H1 (cell line): ENCODE results near the gene ADAMTS4. TPM values are rescaled to one million over a fixed set of nuclear protein-coding genes. Genes with fewer than 3 reads are reported as not detected.

Experiments
- CTCF ChIA-PET: fragments of 300-600 bp; sonication (Branson Sonifier 250); formaldehyde crosslinking; loops from one replicate; lab custom pipeline; 2021; ENCODE audit not compliant: partially characterized antibody; lab: Charles Lee
- POLR2A ChIA-PET: fragments of 300-600 bp; sonication (Branson Sonifier 250); formaldehyde crosslinking; loops from one replicate; lab custom pipeline; 2021; ENCODE audit warnings: inconsistent platforms; ENCODE audit not compliant: partially characterized antibody; lab: Charles Lee
- DNase-seq, 2 experiments: peaks; one replicate each; pipeline versions ENCODE4 v3.0.0 to v3.0.0-alpha.2; 2010 to 2022; ENCODE audit warnings: low spot score in 2 of 2, low read depth in 1 of 2, mixed read lengths in 1 of 2
- FAIRE-seq: peaks from 2 replicates; lab custom pipeline; 2011; peaks lifted over from hg19 to GRCh38; lab: Jason Lieb, UNC
- H2AFZ ChIP-seq: 2 replicates; pipeline ENCODE4 v1.8.1; 2012; ENCODE audit warnings: low read length, inconsistent platforms
- H2AK5ac ChIP-seq: 2 replicates; pipeline ENCODE4 v1.6.1; 2013; ENCODE audit warnings: low read depth, low read length
- H2BK120ac ChIP-seq: replicated peaks from 2 replicates; pipeline ENCODE3; 2013; ENCODE audit warnings: low read depth, low read length, inconsistent platforms
- H2BK12ac ChIP-seq: 2 replicates; pipeline ENCODE4 v1.6.1; 2013; ENCODE audit warnings: low read depth, low read length
- H2BK15ac ChIP-seq: 2 replicates; pipeline ENCODE4 v1.6.1; 2013; ENCODE audit warnings: low read length
- H2BK20ac ChIP-seq: 2 replicates; pipeline ENCODE4 v1.6.1; 2013; ENCODE audit warnings: low read length
- H2BK5ac ChIP-seq: 2 replicates; pipeline ENCODE4 v1.6.1; 2013; ENCODE audit warnings: low read depth, low read length
- H3K14ac ChIP-seq: 2 replicates; pipeline ENCODE4 v1.6.1; 2013; ENCODE audit warnings: inconsistent platforms; ENCODE audit not compliant: insufficient read length
- H3K18ac ChIP-seq: 2 replicates; pipeline ENCODE4 v1.6.1; 2013; ENCODE audit warnings: low read length; ENCODE audit errors: extremely low read depth
- H3K23ac ChIP-seq: 2 replicates; pipeline ENCODE4 v1.6.1; 2013; ENCODE audit warnings: inconsistent platforms; ENCODE audit not compliant: insufficient read length
- H3K23me2 ChIP-seq: 2 replicates; pipeline ENCODE4 v1.6.1; 2013; ENCODE audit warnings: low read depth, low read length
- H3K27ac ChIP-seq: 2 replicates; pipeline ENCODE4 v1.6.1; 2011; ENCODE audit warnings: low read depth, low read length, inconsistent platforms
- H3K27me3 ChIP-seq, 4 experiments: replicated peaks in 1 of 4; 1 replicate in 1 of 4; 2 replicates in 3 of 4; pipeline versions ENCODE4 v1.6.1 to v1.8.1; 2011 to 2013; ENCODE audit warnings: low read length in 3 of 4, mild to moderate bottlenecking in 3 of 4, inconsistent platforms in 2 of 4, mixed read lengths in 2 of 4, moderate library complexity in 1 of 4; ENCODE audit not compliant: control insufficient read depth in 3 of 4, insufficient read depth in 3 of 4; ENCODE audit errors: extremely low read depth in 1 of 4
- H3K36me3 ChIP-seq, 4 experiments: 2 replicates each; pipeline versions ENCODE4 v1.6.1 to v1.8.1; 2011 to 2013; ENCODE audit warnings: mild to moderate bottlenecking in 4 of 4, low read length in 3 of 4, moderate library complexity in 2 of 4, control low read depth in 1 of 4, inconsistent platforms in 1 of 4; ENCODE audit not compliant: insufficient read depth in 4 of 4, control insufficient read depth in 2 of 4
- H3K4ac ChIP-seq: replicated peaks from 2 replicates; pipeline ENCODE3; 2013; ENCODE audit warnings: low read length, low read depth, mixed read lengths, inconsistent platforms; ENCODE audit not compliant: insufficient read length
- H3K4me1 ChIP-seq, 4 experiments: replicated peaks in 1 of 4; 1 replicate in 1 of 4; 2 replicates in 3 of 4; pipeline versions ENCODE4 v1.6.1 to v1.8.1; 2011 to 2013; ENCODE audit warnings: low read length in 3 of 4, inconsistent platforms in 2 of 4, mixed read lengths in 1 of 4; ENCODE audit not compliant: insufficient read depth in 4 of 4, control insufficient read depth in 3 of 4
- H3K4me2 ChIP-seq, 2 experiments: 2 replicates each; pipeline versions ENCODE4 v1.6.1 to v1.8.1; 2011 to 2013; ENCODE audit warnings: low read depth in 2 of 2, low read length in 2 of 2, control low read depth in 1 of 2, inconsistent platforms in 1 of 2, mild to moderate bottlenecking in 1 of 2; ENCODE audit not compliant: insufficient read depth in 1 of 2
- H3K4me3 ChIP-seq, 4 experiments: fragments of 200-600, 300-600 bp in 1 of 4; sonication (generic), shearing (Covaris generic), sonication (Bioruptor Twin) in 1 of 4; 2 replicates each; pipeline versions ENCODE4 v1.5.1 to v1.8.1; 2011 to 2016; ENCODE audit warnings: low read length in 4 of 4, low read depth in 3 of 4, control low read depth in 2 of 4, inconsistent platforms in 2 of 4, mild to moderate bottlenecking in 2 of 4, mixed read lengths in 1 of 4, moderate library complexity in 1 of 4; ENCODE audit not compliant: insufficient read depth in 2 of 4; ENCODE audit errors: extremely low read depth in 1 of 4
- H3K56ac ChIP-seq: replicated peaks from 2 replicates; pipeline ENCODE3; 2013; ENCODE audit warnings: low read depth, mild to moderate bottlenecking, mixed read lengths, low read length, inconsistent platforms; ENCODE audit not compliant: insufficient read length
- H3K79me1 ChIP-seq: 2 replicates; pipeline ENCODE4 v1.6.1; 2013; ENCODE audit warnings: low read depth, low read length, control low read depth
- H3K79me2 ChIP-seq, 2 experiments: 2 replicates each; pipeline versions ENCODE4 v1.6.1 to v1.8.1; 2012 to 2013; ENCODE audit warnings: low read length in 2 of 2, mild to moderate bottlenecking in 2 of 2, inconsistent platforms in 1 of 2; ENCODE audit not compliant: insufficient read depth in 2 of 2, control insufficient read depth in 1 of 2
- H3K9ac ChIP-seq, 4 experiments: replicated peaks in 1 of 4; 1 replicate in 1 of 4; 2 replicates in 3 of 4; pipeline versions ENCODE4 v1.6.1 to v1.8.1; 2011 to 2013; ENCODE audit warnings: low read depth in 3 of 4, low read length in 3 of 4, control low read depth in 2 of 4, mild to moderate bottlenecking in 2 of 4, moderate library complexity in 2 of 4, inconsistent platforms in 1 of 4; ENCODE audit errors: extremely low read depth in 1 of 4
- H3K9me3 ChIP-seq, 2 experiments: 2 replicates each; pipeline versions ENCODE4 v1.6.1 to v1.8.1; 2012 to 2013; ENCODE audit warnings: mild to moderate bottlenecking in 2 of 2, moderate library complexity in 2 of 2, control low read depth in 1 of 2, inconsistent platforms in 1 of 2, low read depth in 1 of 2, low read length in 1 of 2, mixed read lengths in 1 of 2; ENCODE audit not compliant: insufficient read depth in 2 of 2
- H4K20me1 ChIP-seq, 2 experiments: replicated peaks in 1 of 2; 2 replicates each; pipeline versions ENCODE3 to v1.8.1; 2011 to 2013; ENCODE audit warnings: inconsistent platforms in 2 of 2, low read length in 2 of 2, mild to moderate bottlenecking in 1 of 2; ENCODE audit not compliant: insufficient read depth in 2 of 2, control insufficient read depth in 1 of 2
- H4K5ac ChIP-seq: 2 replicates; pipeline ENCODE4 v1.6.1; 2013; ENCODE audit warnings: low read length, low read depth, mixed read lengths, inconsistent platforms; ENCODE audit not compliant: insufficient read length
- H4K8ac ChIP-seq: 2 replicates; pipeline ENCODE4 v1.8.0; 2013; ENCODE audit warnings: mild to moderate bottlenecking, moderate library complexity, low read length, inconsistent platforms; ENCODE audit not compliant: insufficient read depth; ENCODE audit errors: extremely low read depth
- H4K91ac ChIP-seq: replicated peaks from 2 replicates; pipeline ENCODE3; 2013; ENCODE audit warnings: low read length, mixed read lengths, inconsistent platforms; ENCODE audit not compliant: insufficient read length
- SRF ChIP-seq: IDR thresholded peaks from 2 replicates; pipeline ENCODE4 v1.6.1; 2011; ENCODE audit warnings: mild to moderate bottlenecking, low read depth, low read length, moderate library complexity
- TEAD4 ChIP-seq: IDR thresholded peaks from 2 replicates; pipeline ENCODE4 v1.6.1; 2012; ENCODE audit warnings: low read depth, low read length, inconsistent platforms, mixed read lengths
- WGBS, 2 experiments: shearing (Covaris generic) in 1 of 2; methylation state at CpG; one replicate each; pipeline versions ENCODE4 v1.1.6 to v1.1.7; 2013 to 2015; ENCODE audit warnings: low lambda C conversion rate in 2 of 2, mixed read lengths in 2 of 2, inconsistent platforms in 1 of 2, low coverage in 1 of 2, missing lambda C conversion rate in 1 of 2; ENCODE audit not compliant: insufficient replicate concordance in 2 of 2, insufficient coverage in 1 of 2, insufficient read length in 1 of 2; ENCODE audit errors: extremely low coverage in 1 of 2, missing lambda C conversion rate in 1 of 2; 5-methylcytosine and 5-hydroxymethylcytosine counted together
- polyA plus RNA-seq, 7 experiments: library from polyadenylated mRNA; depleted of rRNA in 3 of 7; stranded (reverse) in 5 of 7; unstranded in 2 of 7; fragments of >200 nt in 5 of 7; fragments of 200-250 nt in 2 of 7; gene quantifications; 1 replicate in 5 of 7; 2 replicates in 1 of 7; 4 replicates in 1 of 7; pipeline versions ENCODE4 v1.2.1 to v1.2.3, GENCODE V29; 2011 to 2013; ENCODE audit warnings: missing spikeins in 2 of 7, mixed read lengths in 2 of 7
- total RNA-seq: library from RNA; stranded (reverse); fragmentation: NEBNext Ultra II Directional; extraction: Animal tissue kit (Norgen Biotek cat#: 25700); gene quantifications from 2 replicates; pipeline ENCODE4 v1.2.1, GENCODE V29; 2021

Gene ADAMTS4
- total and polyA plus RNA-seq, 2 of the 8 experiments (the other 6 are each of a cell fraction or from before 2014, with no cell fraction given) = 4.6 to 7.2 TPM

DNA sequence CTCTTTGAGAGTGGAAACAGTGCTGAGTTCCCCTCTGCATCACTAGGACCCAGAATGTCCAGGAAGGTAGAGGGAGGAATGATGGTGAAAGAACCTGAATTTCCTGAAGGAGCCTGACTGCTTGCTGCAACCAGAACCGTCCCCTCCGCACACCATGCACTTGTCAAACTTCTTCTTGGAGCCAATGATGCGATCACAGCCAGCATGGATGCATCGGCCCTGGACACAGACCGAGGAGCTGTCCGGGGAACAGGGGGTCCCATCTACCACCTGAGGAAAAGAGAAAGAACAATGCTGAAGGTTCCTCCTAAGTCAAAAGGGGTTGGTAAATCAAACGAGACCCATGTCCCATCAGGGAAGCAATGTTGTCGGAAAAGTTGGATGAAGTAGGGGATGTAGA lies 6.9 kb downstream of the ADAMTS4 start:
- Histone ChIP-seq H3K14ac (no peak overlapping the region), H3K56ac (no peak overlapping the region), H3K4me1 (peaks cover 3 to 7% (median 4%) of the 10 kb centered on the region in 4 experiments), H4K91ac (no peak overlapping the region), H3K4ac (no peak overlapping the region), H3K79me2 (no peaks in the 10 kb centered on the region), H4K5ac (no peak overlapping the region), H2BK120ac (no peak overlapping the region), H4K8ac (no peak overlapping the region), H3K36me3 (peaks cover 4 to 14% (median 10%) of the 10 kb centered on the region in 4 experiments; a peak in 5 of 8 replicates), H2BK15ac (no peak overlapping the region), H3K9me3 (no peaks in the 10 kb centered on the region), H4K20me1 (no peaks in the 10 kb centered on the region), H2AK5ac (no peak overlapping the region), H3K27ac (no peak overlapping the region), H3K79me1 (peaks cover under 1% of the 10 kb centered on the region; the same call in 1 of the 2 replicates), H3K23me2 (no peaks in the 10 kb centered on the region), H3K4me3 (no peak overlapping the region), H3K23ac (no peak overlapping the region), H2BK5ac (no peak overlapping the region), H3K4me2 (no peak overlapping the region), H3K9ac (no peak overlapping the region), H2BK20ac (no peak overlapping the region), H3K27me3 (no peaks in the 10 kb centered on the region; a peak in 1 of 7 replicates), H2BK12ac (no peak overlapping the region), H2AFZ (no peak overlapping the region), H3K18ac (no peak overlapping the region)
- ChIA-PET POLR2A (interaction anchor here (1.1 to 4.6 kb wide), 5 partner anchors 10 to 122 kb away, joined by 3 to 45 read pairs (median 3); partner anchors contain the start of genes B4GALT3 and NDUFS2), CTCF (interaction anchor here (0.6 to 6.1 kb wide), 26 partner anchors 11 to 197 kb away, joined by 3 to 67 read pairs (median 5); partner anchors contain the start of genes APOA2, B4GALT3, FCER1G and NDUFS2)
- no peak for DNase-seq
- no peak for FAIRE-seq
- 93% methylated on average over 8 of the region's 8 CpGs; no CpG with 5 or more reads in 1 of the 2 experiments for WGBS, 2 experiments
- TF ChIP-seq SRF (no peak), TEAD4 (no peak)
